Testis (tissue), 3 donors: ENCODE results near the gene RNF222. TPM values are rescaled to one million over a fixed set of nuclear protein-coding genes. Genes with fewer than 3 reads are reported as not detected.

Experiments used
- DNase-seq: peaks from one replicate; pipeline ENCODE4 v3.0.0-alpha.2; 2019
- H3K27ac ChIP-seq, 2 donors: fragments of 200-600 bp; sonication (generic); one replicate each; pipeline ENCODE4 v1.5.1; 2019
- H3K27me3 ChIP-seq: fragments of 200-600 bp; sonication (generic); one replicate; pipeline ENCODE4 v1.5.1; 2019
- H3K36me3 ChIP-seq: fragments of 200-600 bp; sonication (generic); one replicate; pipeline ENCODE4 v1.5.1; 2017; ENCODE audit warnings: low read depth; ENCODE audit errors: missing control alignments
- H3K4me1 ChIP-seq: fragments of 200-600 bp; sonication (generic); one replicate; pipeline ENCODE4 v1.5.1; 2019
- H3K4me3 ChIP-seq, 2 donors: fragments of 200-600 bp; sonication (generic); one replicate each; pipeline ENCODE4 v1.5.1; 2017 to 2019
- H3K9me3 ChIP-seq: fragments of 200-600 bp; sonication (generic); one replicate; pipeline ENCODE4 v1.5.1; 2017
- POLR2A ChIP-seq: fragments of 450-650 bp; IDR thresholded peaks from one replicate; pipeline ENCODE4 v1.6.1; 2017; ENCODE audit warnings: antibody characterized with exemption, mild to moderate bottlenecking, moderate library complexity
- WGBS, 2 donors: methylation state at CpG; one replicate each; pipeline ENCODE4 v1.1.5; 2018; 5-methylcytosine and 5-hydroxymethylcytosine counted together
- intact Hi-C: fragments of 100-400 bp; cut with DNase I; formaldehyde crosslinking; loops from one replicate; pipeline ENCODE4 v1.15.1; 2023; ENCODE audit warnings: low total_unique reads
- polyA plus RNA-seq: library from polyadenylated mRNA; stranded (reverse); fragments of 350-450 nt; fragmentation: Illumina TruSeq; extraction: RNeasy Lipid Tissue Mini Kit (QIAGEN cat#74804); gene quantifications from one replicate; pipeline ENCODE4 v1.2.3, GENCODE V29; 2014; ENCODE audit warnings: low read depth, low replicate concordance; ENCODE audit not compliant: insufficient read depth
- total RNA-seq, 2 donors: library from RNA; depleted of rRNA; stranded (reverse); fragments of >200 nt; gene quantifications; one replicate each; pipeline ENCODE4 v1.2.3, GENCODE V29; 2016
- TF ChIP-seq, protein P1 (sequence below), 3 experiments: fragments of 450-650 bp in 2 of 3; fragments of 200-600 bp in 1 of 3; sonication (generic) in 1 of 3; IDR thresholded peaks; one replicate each; pipeline ENCODE4 v1.5.1; 2016 to 2019; ENCODE audit warnings: antibody characterized with exemption in 3 of 3, mild to moderate bottlenecking in 2 of 3, moderate library complexity in 1 of 3

The RNF222 gene
- total and polyA plus RNA-seq, 3 donors from 2014 or later, result 0.06 TPM; not detected in 2

DNA sequence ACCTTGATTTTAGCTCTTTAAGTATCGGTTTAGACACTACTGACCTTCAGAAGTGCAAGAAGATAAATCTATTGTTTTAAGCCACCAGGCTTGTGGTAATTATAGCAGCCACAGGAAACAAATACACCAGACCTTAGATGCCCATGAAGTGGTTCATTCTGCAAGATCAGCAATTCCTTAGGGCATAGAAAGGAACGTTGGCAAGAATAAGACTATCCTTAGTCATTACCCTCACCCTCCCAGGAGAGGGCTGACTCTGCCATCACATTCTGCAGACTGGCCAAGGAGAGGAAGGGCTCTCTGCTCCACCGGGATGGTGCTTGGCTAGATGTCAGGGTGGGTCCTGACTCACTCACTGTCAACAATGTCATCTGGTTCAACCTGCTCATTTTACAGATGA is 23.9 kb upstream of the RNF222 start:
- TF ChIP-seq, protein P1, sequence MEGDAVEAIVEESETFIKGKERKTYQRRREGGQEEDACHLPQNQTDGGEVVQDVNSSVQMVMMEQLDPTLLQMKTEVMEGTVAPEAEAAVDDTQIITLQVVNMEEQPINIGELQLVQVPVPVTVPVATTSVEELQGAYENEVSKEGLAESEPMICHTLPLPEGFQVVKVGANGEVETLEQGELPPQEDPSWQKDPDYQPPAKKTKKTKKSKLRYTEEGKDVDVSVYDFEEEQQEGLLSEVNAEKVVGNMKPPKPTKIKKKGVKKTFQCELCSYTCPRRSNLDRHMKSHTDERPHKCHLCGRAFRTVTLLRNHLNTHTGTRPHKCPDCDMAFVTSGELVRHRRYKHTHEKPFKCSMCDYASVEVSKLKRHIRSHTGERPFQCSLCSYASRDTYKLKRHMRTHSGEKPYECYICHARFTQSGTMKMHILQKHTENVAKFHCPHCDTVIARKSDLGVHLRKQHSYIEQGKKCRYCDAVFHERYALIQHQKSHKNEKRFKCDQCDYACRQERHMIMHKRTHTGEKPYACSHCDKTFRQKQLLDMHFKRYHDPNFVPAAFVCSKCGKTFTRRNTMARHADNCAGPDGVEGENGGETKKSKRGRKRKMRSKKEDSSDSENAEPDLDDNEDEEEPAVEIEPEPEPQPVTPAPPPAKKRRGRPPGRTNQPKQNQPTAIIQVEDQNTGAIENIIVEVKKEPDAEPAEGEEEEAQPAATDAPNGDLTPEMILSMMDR (IDR thresholded peaks at IDR 0.05), result no peak
- TF ChIP-seq POLR2A, result no peak
- DNase-seq, result no peak
- Histone ChIP-seq H3K27ac (no peak overlapping the region), H3K9me3 (no peaks in the 10 kb centered on the region), H3K27me3 (no peaks in the 10 kb centered on the region), H3K4me3 (no peak overlapping the region), H3K36me3 (no peaks in the 10 kb centered on the region), H3K4me1 (no peaks in the 10 kb centered on the region)
- intact Hi-C loops, result no loop called here
- 69 to 81% methylated on average over 3 of the region's 3 CpGs for WGBS, 2 donors

DNA sequence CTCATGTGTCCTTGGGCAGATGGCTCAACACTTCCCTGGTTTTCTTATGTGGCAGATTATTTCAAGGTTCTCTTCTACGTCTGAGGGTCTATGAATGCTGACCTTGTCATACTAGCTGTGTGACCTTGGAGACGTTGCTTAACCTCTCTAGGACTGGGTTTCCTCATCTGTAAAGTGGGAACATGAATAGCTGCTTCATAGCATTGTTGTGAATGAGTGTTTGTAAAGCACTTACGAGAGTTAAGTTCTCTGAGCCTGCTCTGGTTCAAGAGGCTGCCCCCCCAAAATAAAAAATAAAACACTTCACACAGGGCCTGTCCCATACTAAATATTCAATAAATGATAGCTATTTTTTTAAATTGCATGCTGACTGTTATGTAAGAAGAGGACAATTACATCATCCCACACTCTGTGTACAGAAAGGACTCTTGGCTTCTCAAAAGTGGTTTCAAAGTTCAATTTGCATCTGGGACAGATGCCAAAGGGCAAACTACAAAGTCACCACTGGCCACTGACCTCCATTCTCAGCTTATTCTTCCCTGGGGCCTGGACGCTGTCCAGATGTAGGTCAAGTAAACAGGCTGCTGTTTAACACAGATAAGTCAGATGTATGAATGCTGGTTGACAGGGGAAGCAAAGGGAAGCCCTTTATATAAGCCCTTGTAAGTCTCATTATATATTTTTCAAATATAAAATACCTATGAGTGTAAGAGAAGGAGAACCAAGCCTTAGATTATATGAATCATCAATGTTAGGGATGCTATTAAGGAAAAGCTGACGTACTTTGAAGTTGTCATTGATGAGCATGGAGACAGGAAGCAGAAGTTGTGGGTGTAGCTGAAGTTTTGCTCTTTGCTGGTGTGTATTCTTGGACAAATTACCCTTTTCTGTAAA is 22.7 kb upstream of the RNF222 start:
- no peak for DNase-seq
- H3K27me3 ChIP-seq, result no peaks in the 10 kb centered on the region
- no peak overlapping the region for H3K4me3 ChIP-seq
- H3K36me3 ChIP-seq, result no peaks in the 10 kb centered on the region
- no peak overlapping the region for H3K27ac ChIP-seq
- H3K9me3 ChIP-seq, result no peaks in the 10 kb centered on the region
- TF ChIP-seq, protein P1 (IDR thresholded peaks at IDR 0.05), result no peak
- no peak for TF ChIP-seq POLR2A
- no peaks in the 10 kb centered on the region for H3K4me1 ChIP-seq
- 45 to 48% methylated on average over 5 of the region's 5 CpGs for WGBS, 2 donors
- intact Hi-C loops, result no loop called here

DNA sequence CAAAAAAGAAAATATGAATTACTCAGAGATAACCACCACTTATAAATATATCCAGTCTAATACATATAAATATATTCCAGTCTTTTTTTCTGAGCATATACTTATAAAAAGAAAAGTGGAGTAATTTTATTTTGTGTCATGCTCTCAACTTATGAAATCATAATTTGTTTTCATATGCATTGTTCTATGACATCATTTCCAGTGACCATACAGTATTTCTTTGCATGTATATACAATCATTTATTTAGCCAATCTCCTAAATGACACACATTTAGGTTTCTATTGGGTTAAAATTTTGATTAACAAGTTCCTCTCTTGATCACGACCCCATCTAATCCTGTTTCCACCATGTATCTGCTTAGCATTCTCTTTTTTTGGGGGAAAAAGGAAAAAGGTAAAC is 21.7 kb upstream of the RNF222 start:
- no peak overlapping the region for H3K4me3 ChIP-seq

DNA sequence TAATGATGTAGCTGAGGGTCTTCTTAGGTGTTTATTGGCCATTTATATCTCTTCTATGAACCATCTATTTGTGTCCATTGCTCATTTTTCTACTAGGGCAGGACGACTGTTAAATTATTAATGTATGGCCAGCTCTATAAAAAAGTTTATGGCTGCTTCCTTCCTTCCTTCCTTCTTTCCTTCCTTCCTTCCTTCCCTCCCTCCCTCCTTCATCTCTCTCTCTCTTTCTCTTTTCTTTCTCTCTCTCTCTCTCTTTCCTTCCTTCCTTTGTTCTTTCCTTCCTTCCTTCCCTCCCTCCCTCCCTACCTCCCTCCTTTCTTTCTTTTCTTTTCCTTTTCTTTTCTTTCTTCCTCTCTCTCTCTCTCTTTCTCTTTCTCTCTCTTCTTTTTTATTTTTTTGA is 20.8 kb upstream of the RNF222 start:
- WGBS, 2 donors, result 88 to 90% methylated on average over 1 of the region's 1 CpG
- no peaks in the 10 kb centered on the region for H3K9me3 ChIP-seq
- no peak overlapping the region for H3K27ac ChIP-seq
- DNase-seq, result no peak
- intact Hi-C loops, result loop anchor here (10.0 kb wide), 1 partner anchor 326 kb away; the partner anchor contains the start of gene CCDC42
- H3K36me3 ChIP-seq, result no peaks in the 10 kb centered on the region
- TF ChIP-seq, protein P1 (IDR thresholded peaks at IDR 0.05), result no peak
- TF ChIP-seq POLR2A, result no peak
- no peaks in the 10 kb centered on the region for H3K4me1 ChIP-seq
- no peak overlapping the region for H3K4me3 ChIP-seq
- H3K27me3 ChIP-seq, result no peaks in the 10 kb centered on the region

More for the DNA sequence above, 21.7 kb upstream of the RNF222 start:
- H3K27me3 ChIP-seq, result no peaks in the 10 kb centered on the region
- no peak for DNase-seq
- 60 to 68% methylated on average over 1 of the region's 1 CpG for WGBS, 2 donors
- no peak for TF ChIP-seq POLR2A
- TF ChIP-seq, protein P1 (IDR thresholded peaks at IDR 0.05), result no peak
- H3K27ac ChIP-seq, result no peak overlapping the region
- H3K36me3 ChIP-seq, result no peaks in the 10 kb centered on the region
- intact Hi-C loops, result loop anchor here (10.0 kb wide), 1 partner anchor 325 kb away; the partner anchor contains the start of gene CCDC42
- no peaks in the 10 kb centered on the region for H3K4me1 ChIP-seq
- H3K9me3 ChIP-seq, result no peaks in the 10 kb centered on the region
